ENCODE data around the gene COX11.

COX11 gene, protein sequence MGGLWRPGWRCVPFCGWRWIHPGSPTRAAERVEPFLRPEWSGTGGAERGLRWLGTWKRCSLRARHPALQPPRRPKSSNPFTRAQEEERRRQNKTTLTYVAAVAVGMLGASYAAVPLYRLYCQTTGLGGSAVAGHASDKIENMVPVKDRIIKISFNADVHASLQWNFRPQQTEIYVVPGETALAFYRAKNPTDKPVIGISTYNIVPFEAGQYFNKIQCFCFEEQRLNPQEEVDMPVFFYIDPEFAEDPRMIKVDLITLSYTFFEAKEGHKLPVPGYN

DNA sequence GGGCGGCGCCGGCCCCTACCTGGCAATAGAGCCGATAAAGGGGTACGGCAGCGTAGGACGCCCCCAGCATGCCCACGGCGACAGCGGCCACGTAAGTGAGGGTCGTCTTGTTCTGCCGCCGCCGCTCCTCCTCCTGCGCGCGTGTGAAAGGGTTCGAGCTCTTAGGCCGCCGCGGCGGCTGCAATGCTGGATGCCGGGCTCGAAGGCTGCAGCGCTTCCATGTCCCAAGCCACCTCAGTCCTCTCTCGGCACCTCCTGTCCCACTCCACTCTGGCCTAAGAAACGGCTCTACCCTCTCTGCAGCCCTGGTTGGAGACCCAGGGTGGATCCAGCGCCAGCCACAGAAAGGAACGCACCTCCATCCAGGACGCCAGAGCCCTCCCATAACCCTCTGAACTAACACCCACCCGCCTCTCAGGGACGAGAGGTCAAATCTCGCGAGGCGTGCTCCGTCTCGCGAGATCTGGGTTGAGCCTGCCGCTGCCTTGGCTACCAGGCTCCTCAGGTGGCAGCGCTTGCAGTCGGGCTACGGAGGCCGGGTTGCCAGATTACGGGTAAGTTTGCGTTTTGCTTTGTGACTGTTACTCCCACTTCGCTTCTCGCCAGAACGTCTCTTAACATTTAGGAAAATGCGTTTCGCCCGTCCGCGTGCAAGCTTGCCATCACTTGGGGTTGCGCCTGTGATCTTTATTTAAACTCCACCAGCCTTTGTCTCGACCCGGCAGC lies at the start of gene COX11, which contains the start of gene STXBP4:
Gene COX11 (minus strand): TSS at position 393 of the 726 bp plus-strand sequence. CDS start 8 bp downstream, at position 385.
Gene STXBP4 (plus strand): TSS at position 504 of the 726 bp plus-strand sequence. CDS start 17,455 bp downstream, outside the sequence.
- peak; percentile 97 for DNase-seq (ENCODE audit: low read depth)

DNA sequence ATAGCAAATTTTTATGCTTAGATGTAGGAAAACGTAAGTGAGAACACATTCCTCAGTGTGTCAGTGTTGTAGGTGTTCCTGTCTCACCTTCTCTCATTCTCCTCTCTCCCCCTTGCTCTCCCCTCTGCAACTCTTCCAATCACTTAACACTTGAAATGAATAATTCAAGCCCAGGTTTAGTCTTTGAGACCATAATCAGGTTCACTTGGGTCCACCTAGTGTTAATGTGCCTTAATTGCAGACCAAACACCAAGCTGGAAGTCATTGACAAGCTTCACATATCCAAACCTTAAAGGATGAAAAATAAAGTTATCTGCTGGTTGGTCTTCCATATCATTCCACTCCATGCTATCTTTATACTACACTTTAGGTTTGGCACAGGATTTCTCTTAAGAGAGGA lies 37.1 kb upstream of the COX11 start:
- DNase-seq (ENCODE audit: low read depth): no peak

DNA sequence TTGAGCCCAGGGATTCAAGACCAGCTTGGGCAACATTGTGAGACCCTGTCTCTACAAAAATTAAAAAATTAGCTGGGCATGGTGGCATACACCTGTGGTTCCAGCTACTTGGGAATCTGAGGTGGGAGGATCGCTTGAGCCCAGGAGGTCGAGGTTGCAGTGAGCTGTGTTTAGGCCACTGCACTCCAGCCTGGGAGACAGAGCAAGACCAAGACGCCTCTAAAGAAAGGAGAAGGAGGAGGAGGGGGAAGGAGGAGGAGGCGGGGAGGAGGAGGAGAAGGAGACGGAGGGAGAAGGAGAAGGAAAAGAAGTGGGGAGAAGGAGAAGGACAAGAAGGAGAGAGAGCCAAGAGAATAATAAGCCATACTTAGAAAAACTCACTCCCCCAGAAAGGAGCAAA lies 36.0 kb upstream of the COX11 start:
- no peak for DNase-seq (ENCODE audit: low read depth)

DNA sequence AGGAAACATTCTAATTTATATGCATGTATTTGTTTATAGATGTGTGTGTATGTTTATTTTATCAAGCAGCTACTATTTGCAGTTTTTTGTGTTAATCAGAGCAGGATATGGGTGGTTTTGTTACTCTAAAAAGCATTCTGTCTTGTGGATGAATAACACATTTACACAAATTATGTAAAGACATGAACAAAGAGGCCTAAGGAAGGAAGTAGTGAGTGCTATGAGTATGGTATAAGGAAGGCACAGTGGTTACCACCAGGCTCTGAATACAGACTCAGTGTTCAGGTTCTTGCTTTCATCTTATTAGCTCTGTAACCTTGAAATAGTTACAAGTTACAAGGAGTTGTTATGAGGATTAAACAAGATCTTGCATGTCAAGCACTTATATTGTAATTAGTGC lies 34.0 kb upstream of the COX11 start:
- no peak for DNase-seq (ENCODE audit: low read depth)

DNA sequence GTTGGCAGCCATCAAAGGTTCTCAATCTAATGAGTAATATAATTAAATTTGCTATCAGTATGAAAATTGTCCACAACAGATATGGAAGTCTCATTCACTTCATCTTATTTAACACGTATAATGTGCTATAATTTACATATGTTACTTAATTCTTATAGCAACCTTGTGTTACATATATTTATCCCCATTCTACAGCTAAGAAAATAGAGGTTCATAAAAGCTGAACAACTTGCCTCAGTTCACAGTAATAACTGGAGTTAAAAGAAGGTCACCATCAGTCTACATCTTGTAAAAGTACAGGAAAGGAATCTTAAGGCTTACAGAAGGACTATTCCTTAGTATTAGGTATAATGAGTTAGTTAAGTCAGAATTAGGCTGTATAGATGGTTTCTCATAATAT lies 28.0 kb upstream of the COX11 start:
- DNase-seq (ENCODE audit: low read depth): no peak

DNA sequence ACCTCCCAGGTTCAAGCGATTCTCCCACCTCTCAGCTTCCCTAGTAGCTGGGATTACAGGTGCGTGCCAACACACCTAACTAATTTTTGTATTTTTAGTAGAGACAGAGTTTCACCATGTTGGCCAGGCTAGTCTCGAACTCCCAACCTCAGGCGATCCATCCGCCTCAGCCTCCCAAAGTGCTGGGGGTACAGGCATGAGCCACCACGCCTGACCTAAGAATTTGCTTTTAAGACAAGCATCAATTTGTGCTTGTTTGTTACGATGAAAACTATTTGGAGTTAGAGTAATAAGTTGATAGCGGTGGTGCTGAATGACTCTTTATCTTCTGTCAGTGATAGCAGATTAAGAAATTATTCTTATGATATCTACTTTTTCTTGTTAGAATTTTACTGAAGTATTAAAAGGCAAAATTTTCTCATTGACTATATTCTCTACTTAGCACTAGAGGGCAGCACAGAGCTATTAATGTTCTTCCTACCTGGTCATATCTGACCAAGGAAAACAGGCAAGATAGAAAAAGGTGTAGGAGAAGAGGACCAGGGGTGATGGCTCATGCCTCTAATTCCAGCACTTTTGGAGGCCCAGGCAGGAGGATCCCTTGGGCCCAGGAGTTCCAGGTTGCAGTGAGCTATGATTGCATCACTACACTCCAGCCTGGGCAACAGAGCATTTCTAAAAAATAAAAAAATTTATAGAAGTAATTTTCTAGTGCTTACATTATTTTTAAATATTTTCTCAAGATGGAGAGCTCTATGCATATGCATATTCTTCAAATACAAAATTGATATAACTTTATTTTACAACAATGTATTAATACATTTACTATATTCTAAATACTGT lies 24.6 kb upstream of the COX11 start:
- no peak for DNase-seq (ENCODE audit: low read depth)

DNA sequence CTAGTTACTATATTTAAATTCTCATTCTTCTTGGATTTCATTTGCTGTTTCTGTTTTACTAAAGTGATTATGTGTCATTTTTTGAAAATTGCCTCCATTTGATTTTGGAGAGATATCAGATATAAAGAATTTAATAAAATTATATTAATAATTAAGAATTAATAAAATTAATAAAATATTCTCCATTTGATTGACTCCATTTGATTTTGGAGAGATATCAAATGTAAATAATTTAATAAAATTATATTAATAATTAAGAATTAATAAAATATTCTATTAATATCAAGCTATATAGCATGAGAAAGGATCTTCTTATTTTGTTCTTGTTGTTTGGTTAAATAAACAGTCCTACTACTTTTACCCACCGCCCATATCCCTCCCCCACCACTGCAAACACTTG lies 23.1 kb upstream of the COX11 start:
- DNase-seq (ENCODE audit: low read depth): no peak

DNA sequence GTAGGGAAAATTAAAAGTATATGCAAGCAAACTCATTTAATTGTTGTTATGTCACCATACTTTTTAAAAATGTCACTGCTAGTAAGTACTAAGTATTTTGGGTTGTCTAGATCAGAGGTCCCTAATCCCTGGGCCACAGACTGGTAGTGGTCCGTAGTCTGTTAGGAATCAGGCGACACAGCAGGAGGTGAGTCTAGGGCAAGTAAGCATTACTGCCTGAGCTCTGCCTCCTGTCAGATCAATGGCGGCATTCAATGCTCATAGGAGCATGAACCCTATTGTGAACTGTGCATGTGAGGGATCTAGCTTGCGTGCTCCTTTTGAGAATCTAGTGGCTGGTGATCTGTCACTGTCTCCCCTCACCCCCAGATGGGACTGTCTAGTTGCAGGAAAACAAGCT lies 21.7 kb upstream of the COX11 start:
- DNase-seq (ENCODE audit: low read depth): no peak

DNA sequence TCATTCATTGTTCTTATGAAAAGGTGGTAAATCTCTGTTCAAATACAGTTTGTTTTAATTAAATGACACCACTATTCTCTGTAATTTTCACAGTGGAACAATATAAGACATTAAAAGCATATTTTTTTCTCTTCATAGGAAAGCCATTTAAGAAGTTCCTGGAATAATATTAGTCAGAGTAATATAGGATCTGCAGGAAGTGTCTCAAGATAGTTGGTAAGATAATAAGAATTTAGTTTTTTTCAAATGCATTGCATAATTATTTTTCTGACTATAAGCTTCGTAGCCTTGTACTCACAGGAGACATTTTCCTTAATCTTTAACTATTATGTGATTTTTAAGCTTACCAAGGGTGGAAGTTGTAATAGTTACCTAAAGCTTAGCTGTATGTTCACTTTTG lies 17.0 kb upstream of the COX11 start:
- DNase-seq (ENCODE audit: low read depth): no peak

DNA sequence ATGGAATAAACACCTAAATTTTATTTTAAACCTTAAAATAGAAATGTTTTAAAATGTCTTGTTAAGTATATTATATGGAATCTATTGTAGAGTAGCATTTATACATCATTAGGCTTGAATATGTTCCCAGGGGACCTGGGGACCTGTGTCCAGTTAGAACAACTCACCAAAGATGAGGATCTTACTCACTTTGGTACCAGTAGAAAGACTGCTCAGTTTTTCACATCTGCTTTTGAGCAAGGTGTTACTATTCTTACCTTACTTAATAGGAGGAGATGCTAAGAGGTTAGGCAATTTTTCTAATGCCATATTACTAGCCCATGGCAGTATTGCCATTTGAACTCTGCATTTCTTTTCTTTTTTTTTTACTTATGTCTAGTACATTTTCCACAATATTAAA lies 14.8 kb upstream of the COX11 start:
- DNase-seq (ENCODE audit: low read depth): no peak

DNA sequence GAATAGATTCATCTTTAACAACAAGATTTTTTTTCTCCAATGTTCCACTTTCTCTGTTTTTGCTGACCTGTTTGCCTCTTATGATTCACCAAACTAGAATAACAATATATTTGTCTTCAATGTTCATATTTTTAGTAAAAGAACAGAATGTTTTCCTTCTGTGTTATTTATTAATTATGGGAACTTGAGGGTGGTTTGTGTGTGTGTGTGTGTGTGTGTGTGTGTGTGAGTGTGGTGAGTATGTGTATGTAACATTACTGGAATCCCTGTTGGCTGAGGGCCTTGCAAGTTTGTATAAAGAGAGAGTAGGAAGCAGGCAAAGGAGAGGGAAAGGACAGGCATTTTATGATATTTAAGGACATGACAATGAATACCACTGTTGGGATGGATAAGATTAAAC lies 13.9 kb upstream of the COX11 start:
- DNase-seq (ENCODE audit: low read depth): no peak

DNA sequence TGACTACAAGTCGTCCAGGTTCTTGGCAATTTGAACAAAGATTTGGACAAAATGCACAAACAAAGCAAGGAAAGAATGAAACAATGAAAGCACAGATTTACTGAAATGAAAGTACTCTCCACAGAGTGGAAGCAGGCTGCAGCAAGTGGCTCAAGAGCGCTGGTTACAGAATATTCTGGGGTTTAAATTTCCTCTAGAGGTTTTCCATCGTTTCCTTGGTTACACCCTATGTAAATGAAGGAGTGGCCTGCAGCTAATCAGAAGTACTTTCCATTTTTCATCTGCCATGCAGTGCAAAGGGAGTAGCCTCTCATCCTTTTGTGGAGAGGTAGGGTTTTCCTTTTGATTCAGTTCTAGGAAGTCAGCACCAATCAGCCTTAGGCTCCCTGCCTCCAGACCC lies 11.9 kb upstream of the COX11 start:
- DNase-seq (ENCODE audit: low read depth): no peak

DNA sequence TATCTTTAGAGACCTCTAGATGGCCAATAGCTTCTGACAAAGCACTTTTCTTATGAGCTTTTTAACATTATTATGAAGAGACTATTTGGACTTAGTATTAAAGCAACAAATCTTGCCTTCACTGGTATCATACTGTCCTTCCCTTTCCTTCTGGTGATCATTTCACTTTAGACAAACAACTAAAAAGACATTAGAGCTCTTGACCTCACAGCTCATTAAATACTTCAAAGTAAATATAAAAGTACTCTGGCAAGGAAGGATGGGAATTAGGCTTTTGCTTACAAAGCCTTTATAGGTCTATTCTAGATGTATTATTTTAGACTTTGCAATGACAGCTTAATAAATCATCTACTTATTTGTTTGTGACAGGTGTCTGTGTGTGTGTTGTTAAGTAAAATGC lies 11.2 kb upstream of the COX11 start:
- DNase-seq (ENCODE audit: low read depth): no peak

DNA sequence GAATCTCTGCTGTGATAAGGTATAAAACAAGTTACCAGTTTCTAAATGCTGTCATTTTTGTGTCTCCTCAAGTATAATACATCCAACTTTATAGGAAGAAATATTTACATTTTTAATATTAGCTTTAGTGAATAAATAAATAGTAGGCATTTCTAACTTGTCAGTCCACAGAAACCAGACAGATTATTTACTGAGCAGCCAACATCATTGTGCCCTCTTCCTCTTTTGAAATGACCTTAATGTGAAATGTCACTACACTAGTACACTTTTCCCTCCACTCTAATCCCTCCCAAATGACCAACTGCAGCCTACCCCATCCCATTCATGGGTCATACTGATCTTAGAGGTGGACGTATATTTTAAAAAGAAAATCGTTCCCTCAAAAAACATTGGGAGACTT lies 9.3 kb upstream of the COX11 start:
- no peak for DNase-seq (ENCODE audit: low read depth)

DNA sequence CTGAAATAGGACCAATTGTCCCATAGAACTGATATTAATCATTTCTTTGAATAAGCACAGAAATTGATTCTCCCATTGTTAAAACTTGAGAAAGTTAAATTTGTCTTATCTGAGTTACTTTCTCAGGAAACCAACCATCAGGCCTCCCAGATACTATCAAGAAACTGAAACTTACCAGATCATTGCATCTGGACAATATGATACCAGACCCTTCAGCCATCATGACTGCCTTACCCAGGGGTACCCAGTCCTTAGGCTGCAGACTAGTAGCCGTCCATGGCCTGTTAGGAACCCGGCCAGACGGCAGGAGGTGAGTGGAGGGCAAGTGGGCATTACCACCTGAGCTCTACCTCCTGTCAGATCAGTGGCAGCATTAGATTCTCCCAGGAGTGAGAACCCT lies 7.9 kb upstream of the COX11 start:
- DNase-seq (ENCODE audit: low read depth): no peak

DNA sequence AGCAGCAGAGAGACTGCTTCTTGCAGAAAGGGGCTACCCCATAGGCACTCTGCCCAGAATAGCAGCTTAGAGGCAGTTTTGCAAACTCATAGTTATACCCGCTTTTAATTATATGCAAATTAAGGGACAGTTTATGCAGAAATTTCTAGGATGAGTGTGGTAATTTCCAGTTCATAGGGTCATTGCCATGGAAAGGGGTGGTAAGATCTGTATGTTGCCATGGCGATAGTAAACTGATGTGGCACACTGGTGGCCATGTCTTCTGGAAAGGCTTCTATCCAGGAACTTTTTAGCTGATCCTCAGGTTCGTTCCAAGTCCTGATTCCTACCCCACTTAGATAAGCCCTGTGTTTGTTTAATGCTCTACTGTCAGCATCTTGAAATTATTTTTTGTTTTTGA lies 6.3 kb upstream of the COX11 start:
- DNase-seq (ENCODE audit: low read depth): no peak

DNA sequence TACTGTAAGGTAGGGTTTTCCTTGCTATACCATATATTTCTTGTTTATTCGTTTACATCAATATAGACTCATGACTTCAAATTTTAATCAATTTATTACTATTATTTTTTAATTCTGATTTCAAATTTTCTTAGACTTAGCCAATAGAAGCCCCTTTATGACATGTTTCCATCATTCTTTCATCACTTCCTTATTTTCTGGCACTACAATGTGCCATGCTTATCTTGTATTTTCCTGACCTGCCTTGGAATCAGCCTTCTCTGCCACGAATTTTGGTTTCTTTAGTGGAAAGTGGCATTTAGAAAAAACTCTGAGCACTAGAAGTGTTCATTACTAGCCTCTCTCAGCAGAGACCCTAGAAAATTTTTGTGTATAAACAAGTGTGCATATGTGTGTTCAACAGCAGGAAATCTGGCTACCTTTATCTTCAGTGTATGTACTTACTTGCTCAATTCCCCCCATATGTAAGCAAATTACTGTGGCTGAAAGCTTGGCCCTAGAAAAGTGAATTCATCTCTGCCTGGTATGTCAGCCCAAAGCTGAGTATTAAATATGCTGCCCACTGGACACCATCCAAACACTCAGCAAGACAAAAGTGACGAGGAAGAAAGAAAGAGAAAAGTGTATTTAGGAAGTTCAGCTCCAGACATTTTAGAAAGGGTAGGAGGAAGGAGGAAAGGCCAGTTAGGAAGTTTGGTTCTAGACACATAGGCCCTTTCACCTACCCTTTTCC lies 4.1 kb upstream of the COX11 start:
- no peak for DNase-seq (ENCODE audit: low read depth)

DNA sequence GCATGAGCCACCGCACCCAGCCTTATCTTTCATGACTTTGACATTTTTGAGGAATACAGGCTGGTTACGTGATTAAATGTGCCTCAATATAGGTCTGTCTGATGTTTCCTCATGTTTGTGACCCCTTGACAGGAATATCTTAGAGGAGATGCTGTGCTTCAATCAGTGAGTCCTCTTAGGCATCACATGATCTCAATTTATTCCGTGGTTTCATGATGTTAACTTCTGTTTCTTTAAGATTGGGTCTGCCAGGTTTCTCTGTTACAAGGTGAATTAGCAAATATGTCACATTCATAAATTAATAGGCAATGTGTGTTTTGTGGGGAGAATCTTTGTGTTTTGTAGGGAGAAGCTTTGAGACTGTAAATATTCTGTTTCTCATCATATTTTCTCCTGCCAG lies 3.4 kb upstream of the COX11 start:
- DNase-seq (ENCODE audit: low read depth): no peak

DNA sequence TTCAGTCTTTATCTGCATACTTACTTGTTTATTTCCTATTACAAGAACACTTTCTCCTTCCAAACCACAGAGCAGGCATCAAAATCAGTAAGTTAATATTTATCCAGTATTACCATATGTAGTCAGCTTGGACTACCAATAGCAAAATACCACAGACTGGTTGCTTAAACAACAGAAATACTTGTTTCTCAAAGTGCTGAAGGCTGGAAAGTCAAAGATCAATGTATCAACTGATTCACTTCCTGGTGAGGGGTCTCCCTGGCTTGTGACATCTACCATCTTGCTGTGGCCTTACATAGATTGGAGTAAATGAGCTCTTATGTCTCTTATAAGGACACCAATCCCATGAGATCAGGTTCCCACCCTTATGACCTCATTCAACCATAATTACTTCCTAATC lies 2.7 kb upstream of the COX11 start:
- DNase-seq (ENCODE audit: low read depth): no peak

DNA sequence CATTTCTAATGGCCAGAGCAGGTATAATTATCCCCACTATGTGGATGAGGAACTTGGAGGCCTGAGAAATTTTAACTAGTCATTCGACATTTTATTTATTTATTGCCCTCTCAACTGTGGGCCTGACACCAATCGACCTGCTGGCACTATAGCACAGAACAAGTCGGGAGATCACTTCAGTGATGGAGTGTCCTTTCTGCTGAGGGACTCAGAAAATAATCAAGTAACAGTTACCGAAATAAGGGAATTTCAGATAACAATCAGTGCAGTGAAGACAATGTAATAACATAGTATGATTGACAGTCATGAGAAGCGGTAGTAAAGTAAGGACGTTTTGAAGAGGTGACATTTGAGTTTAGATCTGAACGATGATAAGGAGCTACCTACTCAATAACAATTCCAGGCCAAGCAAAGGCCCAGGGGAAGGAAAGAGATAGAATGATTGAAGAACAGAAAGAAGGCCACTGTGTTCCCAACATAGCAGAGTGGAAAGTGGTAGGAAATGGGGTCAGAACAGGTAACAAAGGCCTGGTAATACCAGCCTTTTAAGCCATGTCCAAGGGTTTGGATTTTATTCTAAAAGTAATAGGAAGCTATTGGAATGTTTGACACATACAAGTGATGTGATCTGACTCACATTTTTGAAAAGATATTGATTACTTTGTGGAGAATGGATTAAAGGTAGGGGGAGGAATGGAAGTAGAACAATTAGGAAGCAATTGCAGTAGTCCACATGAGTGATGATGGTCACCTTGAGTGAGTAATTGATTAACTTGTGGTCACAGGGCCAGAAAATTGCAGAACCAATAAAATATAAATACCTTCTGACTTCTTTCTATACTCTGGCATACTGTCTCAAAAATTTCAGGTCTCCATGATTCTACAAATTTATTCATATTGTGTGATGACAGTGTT lies 1.5 kb upstream of the COX11 start:
- no peak for DNase-seq (ENCODE audit: low read depth)

DNA sequence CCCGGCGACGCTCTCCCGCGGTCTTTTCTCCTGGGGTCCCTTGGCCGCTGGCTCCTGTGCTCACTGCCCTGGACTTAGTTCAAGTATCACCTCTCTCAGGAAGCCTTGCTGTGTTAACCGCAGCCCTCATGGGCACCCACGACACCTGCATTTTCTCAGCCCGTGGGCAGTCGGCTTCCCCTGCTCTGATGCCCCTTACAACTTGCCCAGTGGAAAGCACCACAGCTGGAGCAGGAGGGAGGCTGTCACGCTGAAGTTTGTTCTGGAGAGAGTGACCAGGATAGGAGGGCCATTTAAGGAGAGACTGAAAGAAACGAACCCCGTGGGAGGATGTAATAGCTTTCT lies 506 bp upstream of the COX11 start:
- DNase-seq (ENCODE audit: low read depth): no peak

All from CMK (cell line).